RWPE1 (cell line): ENCODE data around the gene PPY.
"Not testable (repeated sequence)": the region's sequence is repeated elsewhere in the genome, so short reads cannot be mapped to it uniquely, and the experiment has no call there.

Experiments used
- CTCF ChIA-PET: fragments of 350-600 bp; sonication (Branson Sonifier 250); formaldehyde crosslinking; extraction: SDS; loops from one replicate; lab custom pipeline; 2021; lab: Yijun Ruan, JAX
- POLR2A ChIA-PET: fragments of 400-600 bp; formaldehyde crosslinking; extraction: SDS; loops from one replicate; lab custom pipeline; 2020; ENCODE audit warnings: antibody characterized with exemption; ENCODE audit not compliant: low non-redundant PET; lab: Yijun Ruan, JAX
- DNase-seq: peaks from one replicate; pipeline ENCODE4 v3.0.0; 2012; ENCODE audit warnings: low spot score
- H3K27ac ChIP-seq: fragments of 450-650 bp; 2 replicates; pipeline ENCODE4 v1.5.1; 2017
- CTCF ChIP-seq: fragments of 450-650 bp; conservative IDR thresholded peaks from 2 replicates; pipeline ENCODE4 v1.5.1; 2017; ENCODE audit warnings: low read depth, mild to moderate bottlenecking

PPY gene

GRCh38 chr17:43935926-43936261, 6.4 kb downstream of the PPY start:
- ChIA-PET POLR2A (no interaction called here), CTCF (no interaction called here)
- DNase-seq: no peak
- TF ChIP-seq CTCF: no peak
- H3K27ac ChIP-seq: no peak overlapping the region

DNA sequence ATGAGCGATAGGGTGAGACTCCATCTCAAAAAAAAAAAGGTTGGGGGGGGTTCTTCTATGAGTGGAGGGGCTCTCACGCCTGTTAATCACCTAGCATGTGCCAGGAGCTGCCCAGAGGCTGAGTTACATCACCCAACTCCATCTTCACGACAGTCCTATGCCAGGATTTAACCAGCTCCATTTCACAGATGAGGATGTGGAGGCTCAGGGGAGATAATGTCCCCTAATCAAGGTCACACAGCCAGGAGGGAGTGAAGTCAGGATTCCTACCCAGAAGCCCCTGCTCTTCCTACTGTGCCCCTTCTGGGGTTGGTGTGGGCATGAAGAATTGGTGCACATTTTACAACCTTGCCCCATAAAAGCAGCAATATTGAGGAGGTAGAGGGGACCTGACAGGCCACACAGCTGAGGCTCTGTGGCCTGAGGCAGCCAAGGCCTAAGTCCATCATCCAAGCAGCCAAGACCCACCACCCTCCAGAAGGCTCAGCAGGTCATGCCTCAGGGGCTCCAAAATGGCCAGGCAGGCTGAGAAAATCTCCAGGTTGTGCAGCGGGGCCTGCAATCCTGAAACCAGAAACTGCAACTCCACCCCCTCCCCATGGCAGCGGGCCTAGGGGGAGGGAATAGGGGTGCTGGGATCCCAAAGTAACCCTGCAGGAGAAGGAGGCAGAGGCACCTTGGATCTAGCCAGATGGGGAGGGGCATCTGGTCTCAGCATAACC, 6.9 kb downstream of the PPY start:
- ChIA-PET POLR2A (no interaction called here), CTCF (no interaction called here)
- no peak overlapping the region for H3K27ac ChIP-seq
- DNase-seq: no peak
- TF ChIP-seq CTCF: no peak

GRCh38 chr17:43932923-43933322, 9.4 kb downstream of the PPY start:
- no peak for DNase-seq
- TF ChIP-seq CTCF: no peak
- CTCF ChIA-PET: interaction anchor here (1.7 kb wide), 1 partner anchor 11 kb away, joined by 7 read pairs; no protein-coding TSS in a partner anchor

GRCh38 chr17:43932357-43932756, 9.9 kb downstream of the PPY start:
- CTCF ChIA-PET: interaction anchor here (1.7 kb wide), 1 partner anchor 11 kb away, joined by 7 read pairs; no protein-coding TSS in a partner anchor
- DNase-seq: no peak
- TF ChIP-seq CTCF: no peak
- POLR2A ChIA-PET: no interaction called here
- no peak overlapping the region for H3K27ac ChIP-seq

More at GRCh38 chr17:43932923-43933322, 9.4 kb downstream of the PPY start:
- POLR2A ChIA-PET: no interaction called here
- no peak overlapping the region for H3K27ac ChIP-seq

DNA sequence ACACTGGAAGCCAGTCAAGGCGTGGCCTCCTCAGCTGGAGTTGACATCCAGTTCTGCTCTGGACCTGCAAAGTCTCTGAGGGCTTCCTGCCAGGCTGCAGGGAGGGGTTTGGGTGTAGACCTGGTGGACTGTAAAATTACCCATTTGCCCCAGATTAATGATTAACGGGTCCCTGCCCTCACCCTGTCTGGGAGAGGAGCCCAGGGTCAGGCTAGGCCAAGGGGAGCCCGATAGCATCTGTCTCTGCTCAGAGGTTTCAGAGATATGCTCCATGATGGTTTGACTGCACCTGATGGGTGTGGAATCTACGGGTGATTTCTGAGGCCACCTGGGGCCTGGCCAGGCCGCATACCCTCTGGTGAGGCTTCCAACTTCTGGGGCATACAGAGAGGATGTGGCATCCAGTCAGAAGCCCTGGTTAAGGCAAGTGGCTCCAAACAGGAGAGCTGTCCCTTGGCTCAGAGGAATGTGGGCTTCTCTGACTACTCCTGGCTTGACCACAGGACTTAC, 11.2 kb downstream of the PPY start:
- POLR2A ChIA-PET: no interaction called here
- CTCF ChIA-PET: interaction anchor here (0.6 kb wide), 1 partner anchor 28 kb away, joined by 3 read pairs; no protein-coding TSS in a partner anchor
- DNase-seq: no peak
- no peak for TF ChIP-seq CTCF
- no peak overlapping the region for H3K27ac ChIP-seq

DNA sequence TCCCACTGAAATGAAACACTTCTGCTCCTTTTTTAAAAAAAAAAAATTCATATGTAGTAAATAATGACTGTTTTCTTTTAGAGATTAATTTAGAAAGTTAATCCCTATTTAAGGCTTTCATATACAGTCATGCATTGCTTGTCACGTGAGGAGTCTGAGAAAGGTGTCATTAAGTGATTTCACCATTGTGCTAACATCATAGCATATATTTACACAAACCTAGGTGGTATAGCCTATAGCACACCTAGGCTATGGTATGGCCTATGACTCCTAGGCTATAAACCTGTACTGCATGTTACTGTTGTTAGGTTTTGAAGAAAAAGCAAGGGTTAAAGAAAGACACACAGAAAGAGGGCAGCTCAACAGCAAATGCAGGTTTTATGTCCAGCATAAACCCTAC, 13.7 kb downstream of the PPY start:
- no peak overlapping the region for H3K27ac ChIP-seq
- DNase-seq: no peak
- POLR2A ChIA-PET: no interaction called here
- CTCF ChIA-PET: interaction anchor here (0.6 kb wide), 1 partner anchor 101 kb away, joined by 4 read pairs; no protein-coding TSS in a partner anchor
- no peak for TF ChIP-seq CTCF

DNA sequence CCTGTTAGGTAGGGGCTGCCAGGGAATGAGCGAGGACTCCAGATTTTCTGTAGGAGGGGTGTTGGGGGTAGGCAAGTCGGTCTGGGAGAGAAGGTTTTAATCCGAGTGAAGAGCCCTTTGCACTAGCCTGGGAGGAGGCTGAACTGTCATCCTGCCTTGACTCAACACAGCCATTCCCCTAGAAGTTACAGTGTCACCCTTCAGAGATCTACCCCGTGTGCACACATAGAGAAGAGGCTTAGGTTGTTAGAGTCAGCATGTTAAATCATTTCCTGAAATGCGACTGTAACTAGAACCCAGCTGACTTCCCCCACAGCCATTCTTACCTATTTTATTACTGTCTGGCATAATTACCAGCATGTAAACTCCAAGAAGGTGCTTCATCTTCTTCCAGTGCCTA, 14.3 kb downstream of the PPY start:
- H3K27ac ChIP-seq, POLR2A ChIA-PET, DNase-seq: not testable (repeated sequence)
- CTCF ChIA-PET: interaction anchor here (0.6 kb wide), 1 partner anchor 102 kb away, joined by 4 read pairs; no protein-coding TSS in a partner anchor
